ENCODE data around the gene R3HDM2. TPM values are rescaled to one million over a fixed set of nuclear protein-coding genes. Genes with fewer than 3 reads are reported as not detected.

Gene R3HDM2
- total and polyA plus RNA-seq, 2 of the 13 experiments (the other 11 are each of a cell fraction or from before 2014, with no cell fraction given), result 11.1 to 23.5 TPM

DNA sequence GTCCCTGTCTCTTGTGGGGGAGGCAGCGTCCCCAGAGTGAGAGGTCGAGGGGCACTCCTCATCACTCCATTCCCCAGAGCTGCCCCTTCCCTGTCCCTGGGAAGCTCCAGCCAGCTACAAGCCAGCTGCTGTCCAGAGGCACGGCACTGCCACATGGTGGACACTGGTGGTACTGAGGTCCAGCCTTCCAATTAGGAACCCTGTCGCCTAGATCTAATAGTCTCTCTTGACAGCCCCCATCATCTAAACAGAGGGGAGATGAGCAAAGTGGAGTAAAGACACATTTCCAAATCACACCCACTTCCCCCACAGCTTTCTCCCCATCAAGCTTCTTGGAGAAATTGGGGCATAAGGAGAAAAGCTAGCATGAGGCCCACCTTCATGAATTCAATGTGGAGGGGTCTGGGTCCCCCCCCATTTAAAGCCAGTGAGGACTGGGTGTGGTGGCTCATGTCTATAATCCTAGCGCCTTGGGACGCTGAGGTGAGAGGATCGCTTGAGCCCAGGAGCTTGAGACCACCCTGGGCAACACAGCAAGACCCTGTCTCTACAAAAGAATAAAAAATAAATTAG lies 22.2 kb upstream of the R3HDM2 start (continued):
- TF ChIP-seq YEATS2 (CRISPR knock-in tag; IDR thresholded peaks at IDR 0.05; ENCODE audit: borderline replicate concordance) (peak; percentile 31; the same call in 1 of the 2 replicates), STAG1 (CRISPR knock-in tag; IDR thresholded peaks at IDR 0.05) (peak; percentile 95), RARA (CRISPR knock-in tag; IDR thresholded peaks at IDR 0.05) (0 out of 2 replicates have a peak, but pooled peaks have one; percentile 30), SOX6 (IDR thresholded peaks at IDR 0.05) (no peak), SOX6 (CRISPR knock-in tag; IDR thresholded peaks at IDR 0.05) (0 out of 2 replicates have a peak, but pooled peaks have one; percentile 46), IRF2 (CRISPR knock-in tag; IDR thresholded peaks at IDR 0.05) (peak; percentile 59), NONO (IDR thresholded peaks at IDR 0.05) (no peak), NONO (CRISPR knock-in tag; conservative IDR thresholded peaks at IDR 0.05) (0 out of 2 replicates have a peak, but pooled peaks have one; percentile 30), SOX5 (CRISPR knock-in tag; IDR thresholded peaks at IDR 0.05; ENCODE audit: borderline replicate concordance) (0 out of 2 replicates have a peak, but pooled peaks have one; percentile 20), DR1 (CRISPR knock-in tag; IDR thresholded peaks at IDR 0.05) (no peak), EP300 (IDR thresholded peaks at IDR 0.05; ENCODE audit: low read depth in 2 of 2, low read length in 2 of 2) (peak in 1 of 2 experiments; percentile 5; a peak in 1 of 4 replicates), EP300 (CRISPR knock-in tag; IDR thresholded peaks at IDR 0.05; ENCODE audit: borderline replicate concordance) (0 out of 2 replicates have a peak, but pooled peaks have one; percentile 8), HDAC6 (IDR thresholded peaks at IDR 0.05; ENCODE audit: low read depth, low read length) (no peak), ZNF354B (CRISPR knock-in tag; IDR thresholded peaks at IDR 0.05) (no peak), ZNF549 (CRISPR knock-in tag; IDR thresholded peaks at IDR 0.05) (no peak), ARNT (IDR thresholded peaks at IDR 0.05) (no peak), FOXM1 (CRISPR knock-in tag; IDR thresholded peaks at IDR 0.05) (no peak), NCOR1 (IDR thresholded peaks at IDR 0.05; ENCODE audit: borderline replicate concordance, low read length) (no peak), ZNF713 (CRISPR knock-in tag; IDR thresholded peaks at IDR 0.05) (no peak), BCL6 (CRISPR knock-in tag; IDR thresholded peaks at IDR 0.05) (peak; percentile 42; the same call in 1 of the 2 replicates)
- TF ChIP-seq, protein P1, sequence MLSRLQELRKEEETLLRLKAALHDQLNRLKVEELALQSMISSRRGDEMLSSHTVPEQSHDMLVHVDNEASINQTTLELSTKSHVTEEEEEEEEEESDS (CRISPR knock-in tag; IDR thresholded peaks at IDR 0.05; ENCODE audit: borderline replicate concordance), result no peak
- TF ChIP-seq, protein P2, sequence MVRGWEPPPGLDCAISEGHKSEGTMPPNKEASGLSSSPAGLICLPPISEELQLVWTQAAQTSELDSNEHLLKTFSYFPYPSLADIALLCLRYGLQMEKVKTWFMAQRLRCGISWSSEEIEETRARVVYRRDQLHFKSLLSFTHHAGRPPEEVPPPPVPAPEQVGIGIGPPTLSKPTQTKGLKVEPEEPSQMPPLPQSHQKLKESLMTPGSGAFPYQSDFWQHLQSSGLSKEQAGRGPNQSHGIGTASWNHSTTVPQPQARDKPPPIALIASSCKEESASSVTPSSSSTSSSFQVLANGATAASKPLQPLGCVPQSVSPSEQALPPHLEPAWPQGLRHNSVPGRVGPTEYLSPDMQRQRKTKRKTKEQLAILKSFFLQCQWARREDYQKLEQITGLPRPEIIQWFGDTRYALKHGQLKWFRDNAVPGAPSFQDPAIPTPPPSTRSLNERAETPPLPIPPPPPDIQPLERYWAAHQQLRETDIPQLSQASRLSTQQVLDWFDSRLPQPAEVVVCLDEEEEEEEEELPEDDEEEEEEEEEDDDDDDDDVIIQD (CRISPR knock-in tag; IDR thresholded peaks at IDR 0.05; ENCODE audit: low read depth), result peak; percentile 51; the same call in 1 of the 2 replicates
- TF ChIP-seq, protein P3, sequence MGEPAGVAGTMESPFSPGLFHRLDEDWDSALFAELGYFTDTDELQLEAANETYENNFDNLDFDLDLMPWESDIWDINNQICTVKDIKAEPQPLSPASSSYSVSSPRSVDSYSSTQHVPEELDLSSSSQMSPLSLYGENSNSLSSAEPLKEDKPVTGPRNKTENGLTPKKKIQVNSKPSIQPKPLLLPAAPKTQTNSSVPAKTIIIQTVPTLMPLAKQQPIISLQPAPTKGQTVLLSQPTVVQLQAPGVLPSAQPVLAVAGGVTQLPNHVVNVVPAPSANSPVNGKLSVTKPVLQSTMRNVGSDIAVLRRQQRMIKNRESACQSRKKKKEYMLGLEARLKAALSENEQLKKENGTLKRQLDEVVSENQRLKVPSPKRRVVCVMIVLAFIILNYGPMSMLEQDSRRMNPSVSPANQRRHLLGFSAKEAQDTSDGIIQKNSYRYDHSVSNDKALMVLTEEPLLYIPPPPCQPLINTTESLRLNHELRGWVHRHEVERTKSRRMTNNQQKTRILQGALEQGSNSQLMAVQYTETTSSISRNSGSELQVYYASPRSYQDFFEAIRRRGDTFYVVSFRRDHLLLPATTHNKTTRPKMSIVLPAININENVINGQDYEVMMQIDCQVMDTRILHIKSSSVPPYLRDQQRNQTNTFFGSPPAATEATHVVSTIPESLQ (CRISPR knock-in tag; conservative IDR thresholded peaks at IDR 0.05), result no peak
- TF ChIP-seq, protein P4, sequence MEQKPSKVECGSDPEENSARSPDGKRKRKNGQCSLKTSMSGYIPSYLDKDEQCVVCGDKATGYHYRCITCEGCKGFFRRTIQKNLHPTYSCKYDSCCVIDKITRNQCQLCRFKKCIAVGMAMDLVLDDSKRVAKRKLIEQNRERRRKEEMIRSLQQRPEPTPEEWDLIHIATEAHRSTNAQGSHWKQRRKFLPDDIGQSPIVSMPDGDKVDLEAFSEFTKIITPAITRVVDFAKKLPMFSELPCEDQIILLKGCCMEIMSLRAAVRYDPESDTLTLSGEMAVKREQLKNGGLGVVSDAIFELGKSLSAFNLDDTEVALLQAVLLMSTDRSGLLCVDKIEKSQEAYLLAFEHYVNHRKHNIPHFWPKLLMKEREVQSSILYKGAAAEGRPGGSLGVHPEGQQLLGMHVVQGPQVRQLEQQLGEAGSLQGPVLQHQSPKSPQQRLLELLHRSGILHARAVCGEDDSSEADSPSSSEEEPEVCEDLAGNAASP (CRISPR knock-in tag; IDR thresholded peaks at IDR 0.05; ENCODE audit: borderline replicate concordance), result peak; percentile 54; the same call in 1 of the 2 replicates
- TF ChIP-seq, protein P5, sequence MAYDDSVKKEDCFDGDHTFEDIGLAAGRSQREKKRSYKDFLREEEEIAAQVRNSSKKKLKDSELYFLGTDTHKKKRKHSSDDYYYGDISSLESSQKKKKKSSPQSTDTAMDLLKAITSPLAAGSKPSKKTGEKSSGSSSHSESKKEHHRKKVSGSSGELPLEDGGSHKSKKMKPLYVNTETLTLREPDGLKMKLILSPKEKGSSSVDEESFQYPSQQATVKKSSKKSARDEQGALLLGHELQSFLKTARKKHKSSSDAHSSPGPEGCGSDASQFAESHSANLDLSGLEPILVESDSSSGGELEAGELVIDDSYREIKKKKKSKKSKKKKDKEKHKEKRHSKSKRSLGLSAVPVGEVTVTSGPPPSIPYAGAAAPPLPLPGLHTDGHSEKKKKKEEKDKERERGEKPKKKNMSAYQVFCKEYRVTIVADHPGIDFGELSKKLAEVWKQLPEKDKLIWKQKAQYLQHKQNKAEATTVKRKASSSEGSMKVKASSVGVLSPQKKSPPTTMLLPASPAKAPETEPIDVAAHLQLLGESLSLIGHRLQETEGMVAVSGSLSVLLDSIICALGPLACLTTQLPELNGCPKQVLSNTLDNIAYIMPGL (CRISPR knock-in tag; IDR thresholded peaks at IDR 0.05; ENCODE audit: borderline replicate concordance in 1 of 2, low read depth in 1 of 2), result peak in 1 of 2 experiments; percentile 57; a peak in 1 of 4 replicates
